ENCODE results near the gene SORCS1. TPM values are rescaled to one million over a fixed set of nuclear protein-coding genes. Genes with fewer than 3 reads are reported as not detected.
"Not testable (repeated sequence)": the region's sequence is repeated elsewhere in the genome, so short reads cannot be mapped to it uniquely, and the experiment has no call there.

Gene SORCS1
- total RNA-seq, 4 donors from 2014 or later: 1.2 to 11.8 (median 6.2) TPM

DNA sequence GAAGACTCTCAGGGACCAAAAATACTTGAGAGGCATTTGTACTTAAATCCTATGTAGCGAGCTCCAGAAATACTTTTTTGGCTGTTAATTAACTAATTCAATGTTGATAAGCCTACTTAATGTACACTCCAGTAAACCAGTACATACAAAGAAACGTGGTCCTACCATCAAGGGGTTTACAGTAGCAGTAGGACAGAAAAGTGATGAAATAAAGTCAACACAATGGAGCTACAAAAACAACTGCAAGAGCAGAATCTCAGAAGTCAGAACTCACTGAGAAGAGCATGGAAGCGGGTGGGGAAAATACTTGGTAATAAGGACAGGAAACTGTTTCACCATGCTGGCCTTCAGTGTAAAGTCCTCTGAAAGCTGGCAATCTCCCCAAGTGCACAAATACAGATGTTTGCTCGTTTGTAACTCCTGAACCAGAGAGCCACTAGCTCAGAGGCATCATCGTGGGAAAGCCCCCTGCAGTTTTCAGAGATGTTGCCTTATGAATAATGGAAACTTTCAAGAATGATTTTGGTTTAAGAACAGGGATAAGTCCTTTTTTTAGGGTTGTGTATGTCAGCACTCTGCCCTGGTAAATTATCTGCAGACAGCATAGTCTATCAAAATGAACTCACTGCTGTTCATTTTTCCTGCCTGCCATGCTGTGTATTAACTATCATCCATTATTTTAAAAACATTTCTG, 233.2 kb downstream of the SORCS1 start:
- H3K9me3 ChIP-seq: no peaks in the 10 kb centered on the region
- H3K27me3 ChIP-seq: no peaks in the 10 kb centered on the region
- peak; percentile 26 to 31 for DNase-seq
- TF ChIP-seq POLR2A (IDR thresholded peaks at IDR 0.05): no peak
- TF ChIP-seq, protein P1, sequence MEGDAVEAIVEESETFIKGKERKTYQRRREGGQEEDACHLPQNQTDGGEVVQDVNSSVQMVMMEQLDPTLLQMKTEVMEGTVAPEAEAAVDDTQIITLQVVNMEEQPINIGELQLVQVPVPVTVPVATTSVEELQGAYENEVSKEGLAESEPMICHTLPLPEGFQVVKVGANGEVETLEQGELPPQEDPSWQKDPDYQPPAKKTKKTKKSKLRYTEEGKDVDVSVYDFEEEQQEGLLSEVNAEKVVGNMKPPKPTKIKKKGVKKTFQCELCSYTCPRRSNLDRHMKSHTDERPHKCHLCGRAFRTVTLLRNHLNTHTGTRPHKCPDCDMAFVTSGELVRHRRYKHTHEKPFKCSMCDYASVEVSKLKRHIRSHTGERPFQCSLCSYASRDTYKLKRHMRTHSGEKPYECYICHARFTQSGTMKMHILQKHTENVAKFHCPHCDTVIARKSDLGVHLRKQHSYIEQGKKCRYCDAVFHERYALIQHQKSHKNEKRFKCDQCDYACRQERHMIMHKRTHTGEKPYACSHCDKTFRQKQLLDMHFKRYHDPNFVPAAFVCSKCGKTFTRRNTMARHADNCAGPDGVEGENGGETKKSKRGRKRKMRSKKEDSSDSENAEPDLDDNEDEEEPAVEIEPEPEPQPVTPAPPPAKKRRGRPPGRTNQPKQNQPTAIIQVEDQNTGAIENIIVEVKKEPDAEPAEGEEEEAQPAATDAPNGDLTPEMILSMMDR (IDR thresholded peaks at IDR 0.05): no peak
- 35 to 38% methylated on average over 5 of the region's 5 CpGs for WGBS, 2 donors
- H3K4me3 ChIP-seq (replicated peaks in 1 of 3): no peak overlapping the region
- intact Hi-C loops (cut with DNase I): no loop called here
- H3K27ac ChIP-seq: no peak overlapping the region
- no peaks in the 10 kb centered on the region for H3K36me3 ChIP-seq
- H3K4me1 ChIP-seq: peaks cover 20% of the 10 kb centered on the region in 2 donors

DNA sequence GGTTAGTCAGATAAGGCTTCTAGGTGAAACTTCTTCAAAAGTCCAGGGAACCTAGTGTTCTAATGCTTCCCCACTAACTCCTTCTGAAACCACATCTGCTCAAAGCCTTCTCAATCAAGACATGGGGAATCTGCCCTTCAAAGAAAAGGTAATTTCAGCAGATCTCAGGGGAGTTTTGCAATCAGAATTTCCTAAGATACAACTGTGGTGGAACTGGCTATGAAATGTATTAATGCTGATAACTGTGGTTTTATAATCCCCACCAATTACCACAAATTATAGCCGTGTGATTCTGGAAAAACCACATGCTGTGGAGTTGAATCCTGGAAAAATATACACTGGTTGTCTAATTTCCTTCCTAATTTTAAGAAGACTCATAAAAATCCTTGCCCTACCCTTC, 233.8 kb downstream of the SORCS1 start:
- no peaks in the 10 kb centered on the region for H3K27me3 ChIP-seq
- intact Hi-C loops (cut with DNase I): no loop called here
- no peak overlapping the region for H3K27ac ChIP-seq
- TF ChIP-seq, protein P1 (IDR thresholded peaks at IDR 0.05): no peak
- TF ChIP-seq POLR2A (IDR thresholded peaks at IDR 0.05): no peak
- peaks cover 20% of the 10 kb centered on the region in 2 donors for H3K4me1 ChIP-seq
- H3K9me3 ChIP-seq: no peaks in the 10 kb centered on the region
- no peak for DNase-seq
- H3K36me3 ChIP-seq: no peaks in the 10 kb centered on the region
- H3K4me3 ChIP-seq (replicated peaks in 1 of 3): no peak overlapping the region
- WGBS, 2 donors: 60 to 65% methylated on average over 1 of the region's 1 CpG

DNA sequence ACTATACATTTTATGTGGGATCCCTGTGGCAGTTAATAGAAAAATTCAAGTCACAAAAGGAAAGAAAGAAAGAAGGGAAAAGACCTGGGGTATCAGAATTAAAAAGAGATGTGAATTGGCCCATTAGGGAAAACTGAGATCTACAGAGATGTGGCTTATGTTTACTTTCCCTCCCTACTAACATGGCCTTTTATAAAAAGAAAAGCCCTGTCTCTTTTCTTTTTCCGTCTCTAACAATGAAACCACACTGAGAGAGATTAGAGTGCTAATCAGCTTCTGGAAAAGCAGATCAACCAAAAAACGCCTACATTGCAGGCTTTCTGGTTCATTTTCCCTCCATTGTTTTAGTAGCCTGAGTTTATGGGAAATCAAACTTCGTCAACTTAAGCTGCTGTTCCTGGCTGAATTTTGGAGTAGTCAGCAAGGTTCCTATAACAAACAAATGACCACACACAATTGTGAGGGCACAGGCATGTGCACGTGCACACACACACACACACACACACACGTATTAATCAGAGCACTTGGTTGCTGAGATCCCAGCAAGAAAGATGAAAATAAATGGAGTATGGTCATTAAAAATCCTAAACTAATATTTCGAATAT, 235.1 kb downstream of the SORCS1 start:
- WGBS, 2 donors: 40 to 42% methylated on average over 6 of the region's 6 CpGs

DNA sequence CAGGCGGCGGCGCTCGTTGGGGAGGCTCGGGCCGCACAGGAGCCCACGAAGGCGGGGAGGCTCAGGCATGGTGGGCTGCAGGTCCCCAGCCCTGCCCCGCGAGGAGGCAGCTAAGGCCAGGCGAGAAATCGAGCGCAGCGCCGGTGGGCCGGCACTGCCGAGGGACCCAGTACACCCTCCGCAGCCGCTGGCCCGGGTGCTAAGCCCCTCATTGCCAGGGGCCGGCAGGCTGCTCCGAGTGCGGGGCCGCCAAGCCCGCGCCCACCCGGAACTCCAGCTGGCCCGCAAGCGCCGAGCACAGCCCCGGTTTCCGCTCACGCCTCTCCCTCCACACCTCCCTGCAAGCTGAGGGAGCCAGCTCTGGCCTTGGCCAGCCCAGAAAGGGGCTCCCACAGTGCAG, 236.4 kb downstream of the SORCS1 start:
- DNase-seq; H3K27me3 ChIP-seq; H3K9me3 ChIP-seq; intact Hi-C loops (cut with DNase I); H3K36me3 ChIP-seq; H3K4me3 ChIP-seq (replicated peaks in 1 of 3); H3K27ac ChIP-seq: not testable (repeated sequence)
- peaks cover 20% of the 10 kb centered on the region in 2 donors for H3K4me1 ChIP-seq
- 93 to 94% methylated on average over 11 to 15 of the region's 33 CpGs for WGBS, 2 donors

More for the DNA sequence above, 235.1 kb downstream of the SORCS1 start:
- no peaks in the 10 kb centered on the region for H3K9me3 ChIP-seq
- H3K27ac ChIP-seq: peak overlapping the region in 2 of 3 donors; percentile 28 to 73
- DNase-seq: peak; percentile 54 to 56
- H3K27me3 ChIP-seq: no peaks in the 10 kb centered on the region
- H3K36me3 ChIP-seq: no peaks in the 10 kb centered on the region
- no peak overlapping the region for H3K4me3 ChIP-seq (replicated peaks in 1 of 3)
- TF ChIP-seq, protein P1 (IDR thresholded peaks at IDR 0.05): no peak
- TF ChIP-seq POLR2A (IDR thresholded peaks at IDR 0.05): no peak
- H3K4me1 ChIP-seq: peaks cover 20% of the 10 kb centered on the region in 2 donors
- intact Hi-C loops (cut with DNase I): no loop called here

DNA sequence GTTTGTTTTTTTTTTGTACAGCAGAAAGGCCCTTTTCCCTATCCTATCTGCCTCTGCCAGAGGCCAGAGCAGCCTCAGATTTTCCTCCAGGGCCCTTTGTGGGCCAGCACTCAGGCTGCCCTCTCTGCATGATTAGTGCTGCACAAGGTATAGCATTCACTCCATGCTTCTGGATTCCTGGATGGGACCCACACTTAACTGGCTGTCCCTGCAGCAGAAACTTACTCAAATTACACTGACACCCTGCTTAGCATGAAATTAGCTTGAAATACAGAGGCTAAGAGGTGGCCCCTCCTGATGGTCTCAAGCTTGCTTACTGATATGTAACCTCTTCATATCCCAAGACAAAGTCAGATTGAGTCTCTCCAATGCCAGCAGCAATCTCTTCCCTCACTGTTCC, 239.3 kb downstream of the SORCS1 start:
- H3K36me3 ChIP-seq: no peaks in the 10 kb centered on the region
- H3K9me3 ChIP-seq: no peaks in the 10 kb centered on the region
- H3K4me1 ChIP-seq: peaks cover 6 to 8% of the 10 kb centered on the region in 2 donors
- no peaks in the 10 kb centered on the region for H3K27me3 ChIP-seq
- no peak overlapping the region for H3K4me3 ChIP-seq (replicated peaks in 1 of 3)
- intact Hi-C loops (cut with DNase I): no loop called here
- TF ChIP-seq, protein P1 (IDR thresholded peaks at IDR 0.05): no peak
- TF ChIP-seq POLR2A (IDR thresholded peaks at IDR 0.05): no peak
- H3K27ac ChIP-seq: no peak overlapping the region
- no peak for DNase-seq

All from thyroid gland (tissue), 4 donors.